HG03139 (cell line): ENCODE data around the gene PTPA.
A peak's percentile ranks its signal among the peaks of the same experiment; 100 is the strongest.

ENCODE experiments used
- ATAC-seq: cut with Tn5 transposase; IDR thresholded peaks from one replicate; pipeline ENCODE4 v1.9.1; 2021; ENCODE audit not compliant: unreplicated experiment

PTPA gene

GRCh38 chr9:129136446-129137035 lies 25.3 kb downstream of the PTPA start:
- no peak for ATAC-seq

GRCh38 chr9:129137292-129138143 lies 26.3 kb downstream of the PTPA start:
- ATAC-seq, result no peak

DNA sequence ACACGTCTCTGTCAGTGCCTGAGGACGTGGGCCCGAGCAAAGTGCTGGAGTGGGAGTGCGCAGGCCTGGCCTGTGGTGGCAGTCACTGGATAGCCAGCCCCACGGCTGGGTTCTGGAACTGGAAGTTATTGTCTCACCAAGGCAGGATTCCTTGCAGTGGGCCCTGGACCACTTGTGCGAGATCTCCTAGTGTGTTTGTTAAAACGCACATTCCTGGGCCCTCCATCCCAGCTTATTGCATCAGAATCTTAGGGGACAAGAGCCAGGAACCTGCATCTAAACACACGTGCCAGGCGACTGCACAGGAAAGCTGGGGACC lies 26.9 kb downstream of the PTPA start:
- ATAC-seq, result no peak

- no peak for ATAC-seq
Measured at GRCh38 chr9:129138476-129139232, 27.4 kb downstream of the PTPA start.

- ATAC-seq, result peak; percentile 33
Measured at GRCh38 chr9:129139233-129139992, 28.2 kb downstream of the PTPA start.

DNA sequence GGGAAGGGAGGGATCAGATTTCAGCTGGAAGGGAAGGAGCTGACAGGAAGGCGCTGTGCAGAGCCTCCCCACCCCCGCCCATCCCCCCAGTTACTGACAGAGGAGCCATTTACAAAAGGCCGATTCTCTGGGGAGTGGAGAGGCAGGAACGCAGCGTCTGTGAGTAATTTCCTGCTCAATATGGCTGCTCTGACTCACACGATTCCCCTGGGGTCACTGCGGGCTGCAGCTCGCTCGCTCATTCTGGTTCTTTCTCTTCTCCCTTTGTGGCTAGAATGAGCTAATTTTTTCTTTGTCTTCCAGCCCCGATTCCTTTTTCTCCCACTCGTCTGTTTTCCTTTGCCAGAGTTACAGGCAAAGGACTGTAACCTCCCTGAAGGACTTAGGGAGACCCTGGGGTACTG lies 28.8 kb downstream of the PTPA start:
- peak; percentile 38 for ATAC-seq

- peak; percentile 21 for ATAC-seq
Measured at GRCh38 chr9:129140397-129141065, 29.3 kb downstream of the PTPA start.

GRCh38 chr9:129141066-129142041 lies 30.1 kb downstream of the PTPA start:
- ATAC-seq, result no peak

- ATAC-seq, result no peak
Measured at GRCh38 chr9:129142138-129142935, 31.1 kb downstream of the PTPA start.

GRCh38 chr9:129143031-129143927 lies 32.1 kb downstream of the PTPA start:
- ATAC-seq, result no peak

- no peak for ATAC-seq
Measured at GRCh38 chr9:129145316-129145715, 34.1 kb downstream of the PTPA start.

DNA sequence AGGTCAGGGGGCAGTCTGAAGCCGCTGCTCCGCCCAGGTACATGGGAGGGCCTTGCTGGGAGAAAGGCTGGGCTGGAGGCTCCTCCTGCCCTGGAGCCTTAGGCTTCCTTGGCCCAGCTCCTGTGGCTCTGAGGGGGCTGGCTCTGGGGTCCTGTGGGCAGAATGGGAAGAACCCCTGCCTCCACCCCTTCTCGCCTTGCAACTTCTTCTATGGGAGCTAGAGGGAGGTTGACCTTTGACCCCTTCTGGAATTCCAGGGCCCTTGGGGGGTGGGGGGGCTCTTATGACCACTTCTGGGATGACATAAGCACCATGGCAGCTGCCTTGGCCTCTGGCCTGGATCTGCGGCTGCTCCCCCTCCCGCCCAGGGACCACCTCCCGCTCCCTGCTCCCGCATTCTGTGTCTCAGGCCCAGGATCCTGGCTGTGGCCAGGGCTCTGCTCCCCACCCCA lies 34.7 kb downstream of the PTPA start:
- no peak for ATAC-seq

GRCh38 chr9:129146441-129146941 lies 35.3 kb downstream of the PTPA start:
- no peak for ATAC-seq

DNA sequence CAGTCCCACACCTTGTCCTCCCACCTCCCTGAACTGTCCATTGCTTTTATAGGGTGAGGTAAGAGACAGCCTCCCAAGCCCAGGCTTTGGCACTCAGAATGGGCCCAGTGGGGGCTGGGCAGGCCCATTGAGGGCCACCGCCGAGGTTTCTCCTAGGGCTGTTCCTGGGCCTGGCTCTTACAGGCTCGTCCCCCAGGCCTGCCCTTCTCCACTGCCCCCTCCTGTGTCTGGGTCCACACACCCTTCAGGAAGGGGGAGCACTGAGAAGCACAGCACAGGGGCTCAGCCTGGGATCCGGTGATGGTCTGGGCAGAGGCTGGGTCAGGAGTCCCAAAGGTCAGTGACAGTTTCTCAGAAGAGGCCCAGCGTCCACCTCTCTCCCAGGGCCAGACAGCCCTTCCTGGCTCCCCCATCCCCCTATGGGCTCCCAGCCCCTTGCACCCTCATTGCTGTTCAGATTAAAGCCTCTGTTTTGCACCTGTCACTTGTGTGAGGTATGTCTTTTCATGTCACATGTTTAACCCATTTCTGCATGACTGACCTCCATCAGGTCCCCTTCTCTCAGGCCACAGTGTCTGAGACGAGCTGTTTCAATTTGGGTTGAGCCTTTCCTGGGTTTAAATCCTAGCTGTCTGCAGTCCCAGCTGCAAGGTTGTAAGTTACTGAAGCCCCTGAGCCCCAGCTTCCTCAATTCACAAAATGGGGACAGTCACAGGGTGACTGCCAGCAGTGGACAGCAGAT lies 37.4 kb downstream of the PTPA start:
- ATAC-seq, result no peak

DNA sequence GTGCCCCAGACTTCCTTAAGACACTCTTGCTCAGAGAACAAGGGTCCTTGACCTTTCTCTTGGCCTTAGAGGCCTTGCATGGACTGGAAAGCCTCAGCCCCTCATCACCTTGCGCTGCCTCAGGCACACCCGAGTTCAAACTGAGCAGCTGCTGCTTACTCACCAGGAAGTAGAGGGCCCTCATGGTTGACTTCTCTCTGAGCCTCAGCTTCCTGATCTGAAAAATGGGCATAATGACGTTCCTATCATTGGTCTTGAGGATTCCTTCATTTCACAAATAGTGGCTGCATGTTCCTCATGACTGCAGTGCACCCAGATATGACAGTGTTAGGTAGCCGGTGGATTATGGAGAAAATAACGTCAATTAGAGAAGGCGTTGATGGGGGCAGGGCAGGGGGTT lies 38.2 kb downstream of the PTPA start:
- no peak for ATAC-seq

- ATAC-seq, result no peak
Measured at GRCh38 chr9:129150122-129150521, 38.9 kb downstream of the PTPA start.
